Measurements from ENCODE around the gene ULBP3. TPM values are rescaled to one million over a fixed set of nuclear protein-coding genes. Genes with fewer than 3 reads are reported as not detected.
A peak's percentile ranks its signal among the peaks of the same experiment; 100 is the strongest.

ULBP3 gene
- total RNA-seq, 1 donor from 2014 or later = 0.57 TPM

DNA sequence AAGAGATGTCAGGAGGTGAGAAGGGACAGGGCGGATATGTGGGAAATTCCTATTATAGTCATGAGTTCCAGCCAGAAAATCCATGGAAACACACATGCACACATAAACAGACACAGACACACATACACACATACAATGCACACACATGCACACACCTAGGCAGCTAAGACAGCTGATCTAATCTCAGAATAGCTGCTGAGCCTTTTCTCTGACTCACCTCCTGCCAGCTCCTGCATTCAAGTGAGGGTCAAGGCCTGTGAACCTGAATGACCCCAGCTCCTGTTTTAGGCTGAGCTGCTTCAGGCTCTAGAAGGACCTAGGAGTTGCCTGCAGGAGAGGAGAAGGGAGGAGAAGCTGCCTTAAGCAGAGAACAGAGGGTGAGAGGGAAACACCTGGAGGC, 22.0 kb downstream of the ULBP3 start:
- peak; percentile 15 for DNase-seq (ENCODE audit: low spot score)
- intact Hi-C loops (cut with DNase I) = no loop called here

DNA sequence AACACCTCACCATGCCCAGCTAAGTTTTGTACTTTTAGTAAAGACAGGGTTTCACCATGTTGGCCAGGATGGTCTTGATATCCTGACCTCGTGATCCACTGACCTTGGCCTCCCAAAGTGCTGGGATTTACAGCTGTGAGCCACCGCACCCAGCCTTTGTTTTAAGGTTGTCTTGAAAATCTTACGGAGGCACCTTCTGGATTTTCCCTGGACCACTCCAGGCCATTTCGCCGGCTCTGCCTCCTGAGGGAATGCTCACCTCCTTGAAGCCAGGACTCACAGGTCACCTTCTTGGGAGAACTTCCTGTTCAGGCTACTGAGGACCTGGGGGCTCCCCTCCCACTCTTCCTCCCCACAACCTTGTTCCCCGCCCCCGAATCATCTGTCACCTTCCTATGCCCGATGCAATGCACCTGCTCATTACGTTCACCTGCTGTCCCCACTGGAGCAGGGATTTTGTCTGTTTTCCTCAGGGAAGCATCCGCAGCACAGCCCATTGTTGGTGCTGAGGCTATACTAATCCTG, 24.2 kb downstream of the ULBP3 start:
- DNase-seq (ENCODE audit: low spot score) = no peak
- intact Hi-C loops (cut with DNase I) = no loop called here

DNA sequence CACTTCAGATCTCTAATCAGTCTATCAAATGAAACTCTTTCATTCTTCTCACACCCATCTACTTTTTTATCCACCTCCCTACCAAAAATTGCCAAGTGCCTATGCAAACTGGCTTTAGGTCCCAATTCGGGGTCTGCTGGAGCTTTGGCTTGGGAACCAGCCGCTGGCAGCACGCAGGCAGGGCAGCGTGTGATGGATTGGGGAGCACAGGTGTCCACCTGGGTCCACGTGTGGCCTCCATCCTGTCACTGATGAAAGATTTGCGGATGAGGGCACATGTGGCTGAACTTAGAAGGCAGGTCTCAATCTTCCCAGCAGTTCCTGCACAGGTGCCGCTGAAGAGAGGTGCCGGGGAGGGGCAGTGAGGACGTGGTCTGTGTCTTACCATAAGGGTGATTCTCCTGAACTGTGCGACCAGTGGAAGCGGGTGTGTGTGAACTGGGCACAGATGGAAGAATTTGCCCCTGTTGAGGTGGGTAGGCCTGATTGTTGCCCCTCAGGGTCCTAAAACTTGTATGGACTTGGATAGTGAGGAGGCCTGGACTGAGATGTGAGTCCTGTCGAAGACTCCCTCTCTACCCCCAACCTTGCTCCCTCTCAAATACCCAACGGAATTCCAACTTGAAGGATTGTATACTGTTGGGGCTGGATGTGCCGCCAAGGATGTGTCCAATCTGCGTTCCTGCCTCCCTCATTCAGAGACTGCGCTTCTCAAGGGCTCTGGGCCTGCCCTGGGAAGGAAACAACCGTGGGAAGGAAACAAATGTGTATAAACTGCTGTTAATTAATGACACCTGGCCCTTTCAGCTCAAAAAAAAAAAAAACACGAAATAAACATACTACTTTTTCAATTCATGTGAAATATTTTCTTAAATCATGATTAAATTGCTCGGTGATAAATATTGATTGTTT, 25.2 kb downstream of the ULBP3 start:
- intact Hi-C loops (cut with DNase I) = no loop called here
- DNase-seq (ENCODE audit: low spot score) = peak; percentile 71

DNA sequence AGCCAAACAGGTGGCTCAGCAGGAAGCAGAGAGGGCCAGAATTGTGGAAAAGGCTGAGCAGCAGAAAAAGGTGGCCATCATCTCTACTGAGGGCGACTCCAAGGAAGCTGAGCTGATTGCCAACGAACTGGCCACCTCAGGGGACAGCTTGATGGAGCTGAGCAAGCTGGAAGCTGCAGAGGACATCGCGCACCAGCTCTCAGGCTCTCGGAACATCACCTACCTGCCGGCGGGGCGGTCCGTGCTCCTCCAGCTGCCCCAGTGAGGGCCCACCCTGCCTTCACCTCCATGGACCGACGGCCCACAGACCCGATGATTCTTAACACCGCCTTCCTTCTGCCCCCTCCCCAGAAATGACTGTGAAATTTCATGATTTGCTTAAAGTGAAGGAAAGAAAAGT, 25.8 kb downstream of the ULBP3 start:
- DNase-seq (ENCODE audit: low spot score) = peak; percentile 36
- intact Hi-C loops (cut with DNase I) = no loop called here

DNA sequence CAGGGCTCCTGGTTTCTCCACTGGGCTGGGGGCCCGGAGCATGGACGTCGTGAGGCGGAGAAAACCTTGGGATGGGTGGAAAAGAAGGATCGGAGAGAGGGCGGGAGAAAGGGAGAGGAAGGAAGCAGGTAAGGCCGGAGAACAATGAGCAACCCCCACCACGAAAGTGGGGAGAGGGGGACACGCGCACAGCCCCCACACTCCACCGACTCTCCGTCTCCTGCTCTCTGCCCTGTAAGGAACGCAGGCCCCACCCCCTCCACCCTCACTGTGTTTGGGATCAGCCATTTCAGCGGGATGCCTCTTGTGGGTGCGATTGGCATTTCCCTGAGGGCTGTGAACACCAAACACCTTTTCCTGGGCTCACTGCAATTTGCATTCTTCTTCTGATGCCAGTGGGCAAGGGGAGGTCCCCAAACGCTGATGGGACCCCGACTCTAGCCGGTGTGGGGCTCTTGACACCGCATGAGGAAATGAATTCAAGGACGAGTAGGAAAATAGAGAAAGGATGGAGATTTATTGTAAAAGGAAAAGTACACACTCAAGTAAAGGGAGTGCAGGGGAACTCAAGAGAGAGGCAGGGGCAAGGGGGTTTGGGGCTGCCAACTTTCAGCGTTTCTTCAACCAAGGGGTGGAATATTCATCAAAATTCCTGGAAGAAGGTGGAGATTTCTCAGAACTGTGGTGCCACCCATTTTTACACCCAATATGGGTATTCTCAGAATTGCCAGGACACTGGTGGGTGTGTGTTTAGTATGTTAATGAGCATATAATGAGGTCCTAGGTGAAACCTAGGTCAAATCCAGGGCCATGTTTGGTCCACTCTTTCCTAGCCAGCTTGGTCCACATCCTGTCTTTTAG, 30.5 kb downstream of the ULBP3 start:
- no peak for DNase-seq (ENCODE audit: low spot score)
- intact Hi-C loops (cut with DNase I) = no loop called here

DNA sequence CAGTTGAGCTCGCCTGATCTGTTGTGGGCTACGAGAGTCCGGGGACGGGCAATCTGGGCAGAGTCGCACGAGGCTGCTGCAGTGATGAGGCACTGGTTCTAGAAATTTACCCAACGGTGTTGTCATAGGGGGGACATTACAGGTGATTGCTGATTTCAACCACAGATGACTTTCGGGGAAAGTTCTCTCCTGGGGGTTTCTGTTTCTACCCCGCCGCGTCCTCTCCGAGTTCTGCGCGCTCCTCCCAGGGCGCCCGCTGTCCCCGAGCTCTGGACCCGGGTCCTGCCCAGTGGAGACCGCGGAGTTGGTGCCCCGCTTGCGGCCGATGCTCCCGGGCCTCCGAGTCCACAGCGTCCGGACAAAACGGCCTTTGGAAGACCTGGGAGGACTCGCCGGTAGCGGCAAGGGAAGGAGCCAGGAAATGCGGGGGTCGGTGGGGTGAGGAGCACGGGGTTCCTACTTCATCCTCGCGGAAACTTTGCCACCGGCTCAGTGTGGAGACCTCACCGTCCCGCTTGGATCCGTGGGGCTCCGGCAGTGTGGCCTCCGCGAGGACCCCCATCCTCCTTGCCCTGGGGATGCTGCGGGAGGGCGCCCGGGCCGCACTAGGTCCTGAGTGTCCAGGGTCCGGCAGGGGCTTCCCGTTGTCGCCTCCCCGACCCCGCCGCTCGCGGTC, 31.3 kb downstream of the ULBP3 start:
- intact Hi-C loops (cut with DNase I) = no loop called here
- DNase-seq (ENCODE audit: low spot score) = no peak

DNA sequence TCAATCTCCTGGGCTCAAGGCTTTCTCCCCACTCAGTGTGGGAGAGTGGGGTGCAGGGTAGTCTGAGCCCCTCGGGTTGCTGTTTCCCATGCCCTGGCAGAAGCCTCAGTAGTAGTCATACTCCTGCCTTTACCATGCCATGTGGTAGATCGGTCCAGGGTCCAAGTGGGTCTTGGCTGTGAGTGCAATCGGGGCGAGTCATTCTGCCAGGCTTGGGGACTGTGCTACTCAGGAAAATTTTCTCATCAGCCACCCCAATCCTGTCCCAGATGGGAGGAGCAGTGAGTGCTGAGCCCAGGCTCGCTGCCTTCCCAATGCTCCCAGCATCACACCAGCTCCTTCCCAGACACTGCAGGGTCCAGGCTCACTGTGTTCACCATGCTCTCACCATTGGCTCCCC, 32.8 kb downstream of the ULBP3 start:
- intact Hi-C loops (cut with DNase I) = no loop called here
- DNase-seq (ENCODE audit: low spot score) = no peak

DNA sequence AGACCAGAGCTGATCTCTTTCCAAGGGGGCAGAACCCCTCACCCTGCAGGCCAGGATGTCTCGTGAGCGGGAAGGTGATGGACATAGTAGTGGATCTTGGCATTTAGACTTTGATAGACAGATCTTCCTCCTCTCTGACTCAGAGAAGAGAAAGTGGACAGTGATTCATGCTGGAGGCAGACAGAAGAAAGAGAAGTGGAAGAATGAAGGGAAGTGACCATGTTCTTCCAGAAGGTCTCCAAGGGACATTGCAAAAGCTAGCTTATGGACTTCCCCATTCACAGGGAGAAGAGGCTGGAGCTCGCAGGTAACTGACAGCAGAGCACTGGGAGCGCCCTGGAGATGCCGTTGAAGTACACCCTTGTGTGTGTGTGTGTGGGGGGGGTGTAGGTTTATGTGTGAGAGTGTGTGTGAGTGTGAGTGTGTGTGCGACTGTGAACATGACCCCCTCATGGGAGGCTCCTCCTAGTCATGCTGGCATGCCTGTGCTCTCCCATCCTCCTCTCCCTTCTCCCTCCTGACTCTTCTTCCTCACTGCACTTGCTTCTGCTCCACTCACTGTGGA, 35.6 kb downstream of the ULBP3 start:
- no peak for DNase-seq (ENCODE audit: low spot score)
- intact Hi-C loops (cut with DNase I) = no loop called here

DNA sequence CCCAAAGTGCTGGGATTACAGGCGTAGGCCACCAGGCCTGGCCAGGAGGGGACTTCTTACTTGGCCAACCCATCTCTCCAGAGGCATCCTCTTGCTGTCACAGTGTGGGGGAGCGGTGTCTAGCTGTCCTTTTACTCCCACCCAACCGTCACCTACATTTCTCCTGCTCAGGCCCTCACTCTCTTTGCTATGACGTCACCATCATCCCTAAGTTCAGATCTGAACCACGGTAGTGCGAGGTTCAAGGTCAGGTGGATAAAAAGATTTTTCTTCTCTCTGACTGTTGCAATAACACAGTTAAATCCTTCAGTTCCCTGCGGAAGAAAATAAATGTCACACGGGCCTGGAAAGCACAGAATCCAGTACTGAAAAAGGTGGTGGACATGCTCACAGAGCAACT, 36.3 kb downstream of the ULBP3 start:
- no peak for DNase-seq (ENCODE audit: low spot score)
- intact Hi-C loops (cut with DNase I) = no loop called here

DNA sequence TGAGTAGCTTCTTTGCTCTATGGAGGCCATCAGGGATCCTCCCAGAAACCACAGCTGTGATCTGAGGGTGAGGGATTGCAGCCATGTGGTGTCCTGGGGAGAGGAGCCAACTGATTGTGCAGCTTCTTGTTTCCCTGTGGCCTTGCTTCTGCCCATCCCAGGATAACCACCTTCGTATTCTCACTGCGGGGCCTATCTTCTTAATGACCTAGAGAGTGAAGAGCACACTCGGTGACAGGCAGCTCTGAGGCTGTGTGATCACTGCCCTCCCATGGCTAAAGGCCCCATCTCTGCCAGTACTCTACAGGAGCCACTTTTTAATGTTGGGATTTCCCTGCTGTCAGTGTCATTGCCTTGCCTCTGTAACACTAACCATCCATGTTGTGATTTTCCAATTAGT, 38.3 kb downstream of the ULBP3 start:
- intact Hi-C loops (cut with DNase I) = no loop called here
- no peak for DNase-seq (ENCODE audit: low spot score)

DNA sequence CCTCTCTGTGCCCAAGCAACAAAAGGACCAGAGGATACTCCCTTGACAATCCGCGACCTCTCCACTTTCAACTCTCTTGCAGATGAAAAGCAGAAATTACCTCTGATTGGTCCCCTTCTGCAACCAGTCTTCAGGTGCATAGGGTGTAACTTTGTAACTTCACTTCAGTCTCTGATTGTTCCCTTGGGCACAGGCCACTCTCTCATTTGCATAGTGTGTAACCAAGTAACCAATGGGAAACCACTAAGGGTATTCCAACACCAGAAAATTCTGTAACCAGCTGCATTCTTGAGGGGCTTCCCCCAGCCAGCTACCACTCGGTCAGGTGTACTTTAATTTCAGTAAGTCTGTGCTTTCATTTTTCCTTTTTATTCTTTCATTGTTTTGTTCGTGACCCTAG, 39.2 kb downstream of the ULBP3 start:
- peak; percentile 54 for DNase-seq (ENCODE audit: low spot score)
- intact Hi-C loops (cut with DNase I) = no loop called here

DNA sequence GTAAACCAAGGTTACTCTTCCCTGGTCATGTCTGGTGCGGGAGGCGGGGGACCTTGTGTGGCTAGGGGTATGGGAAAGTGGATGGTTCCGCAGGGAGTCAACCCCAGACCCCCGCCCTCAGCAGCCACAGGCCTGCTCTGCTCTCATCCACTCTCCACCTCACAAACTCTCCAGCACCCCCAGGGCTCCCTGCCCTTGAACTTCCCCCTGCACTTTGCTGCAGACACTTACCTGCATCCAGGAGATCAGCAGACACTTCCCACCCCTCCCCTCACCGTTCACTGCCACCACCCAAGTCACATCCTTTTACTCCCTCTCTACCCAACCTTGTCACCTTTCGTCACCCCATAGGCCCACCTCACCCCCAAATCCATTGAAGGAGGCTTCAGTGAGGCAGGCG, 39.6 kb downstream of the ULBP3 start:
- intact Hi-C loops (cut with DNase I) = no loop called here
- DNase-seq (ENCODE audit: low spot score) = peak; percentile 67

DNA sequence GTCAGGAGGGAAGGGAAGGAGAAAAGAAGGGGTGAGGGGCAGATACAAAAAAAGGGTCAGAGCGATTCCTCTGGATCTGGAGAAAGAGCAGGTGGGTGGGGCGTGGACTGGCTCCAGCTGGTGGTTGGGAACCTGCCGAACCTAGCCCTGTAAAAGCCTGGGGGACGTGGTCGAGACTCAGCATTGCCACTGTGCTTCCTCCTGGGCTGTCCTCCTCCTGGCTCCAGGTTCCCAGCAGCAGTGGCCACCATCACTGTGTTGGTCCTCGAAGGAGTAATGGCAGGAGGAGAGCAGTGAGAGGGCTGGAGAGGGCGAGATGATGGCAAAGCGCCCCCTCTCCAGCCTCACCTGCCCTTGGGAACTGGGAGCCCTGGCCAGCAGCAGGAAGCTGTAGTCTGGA, 40.1 kb downstream of the ULBP3 start:
- peak; percentile 53 for DNase-seq (ENCODE audit: low spot score)
- intact Hi-C loops (cut with DNase I) = no loop called here

DNA sequence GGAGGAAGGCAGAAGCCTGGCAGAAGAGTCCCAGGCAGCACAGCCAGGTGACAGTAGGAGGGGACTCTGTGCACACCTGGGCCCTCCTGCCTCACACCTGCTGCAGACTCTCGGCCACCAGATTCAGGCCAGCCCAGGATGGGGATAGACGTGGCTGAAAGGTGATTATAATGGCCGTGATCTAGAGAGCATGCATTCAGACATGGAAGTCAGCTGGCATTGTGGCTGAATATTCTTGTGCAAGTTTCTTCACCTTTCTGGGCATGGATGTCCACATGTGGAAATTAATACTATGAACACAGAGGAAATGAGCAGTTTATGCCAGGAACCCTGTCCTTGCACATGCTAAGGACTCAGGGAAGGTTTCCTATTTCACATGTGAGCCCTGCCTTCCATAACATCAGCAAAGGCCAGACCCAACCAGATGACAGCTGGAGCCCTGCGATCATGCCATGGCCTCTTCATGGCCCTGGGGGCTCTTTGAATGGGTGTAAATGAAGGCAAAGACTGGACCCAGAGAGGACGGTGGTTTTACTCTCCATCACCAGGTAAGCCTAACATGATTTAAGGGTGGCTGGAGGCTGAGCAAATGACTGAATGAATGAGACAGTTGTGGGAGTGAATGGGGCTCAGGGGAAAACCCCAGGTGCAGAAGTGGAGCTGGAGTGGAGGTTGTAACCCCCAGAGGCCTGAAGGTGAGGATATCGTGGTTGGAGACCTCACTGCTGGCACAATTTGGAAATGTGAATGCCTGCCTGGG, 40.9 kb downstream of the ULBP3 start:
- intact Hi-C loops (cut with DNase I) = no loop called here
- peak; percentile 14 for DNase-seq (ENCODE audit: low spot score)

DNA sequence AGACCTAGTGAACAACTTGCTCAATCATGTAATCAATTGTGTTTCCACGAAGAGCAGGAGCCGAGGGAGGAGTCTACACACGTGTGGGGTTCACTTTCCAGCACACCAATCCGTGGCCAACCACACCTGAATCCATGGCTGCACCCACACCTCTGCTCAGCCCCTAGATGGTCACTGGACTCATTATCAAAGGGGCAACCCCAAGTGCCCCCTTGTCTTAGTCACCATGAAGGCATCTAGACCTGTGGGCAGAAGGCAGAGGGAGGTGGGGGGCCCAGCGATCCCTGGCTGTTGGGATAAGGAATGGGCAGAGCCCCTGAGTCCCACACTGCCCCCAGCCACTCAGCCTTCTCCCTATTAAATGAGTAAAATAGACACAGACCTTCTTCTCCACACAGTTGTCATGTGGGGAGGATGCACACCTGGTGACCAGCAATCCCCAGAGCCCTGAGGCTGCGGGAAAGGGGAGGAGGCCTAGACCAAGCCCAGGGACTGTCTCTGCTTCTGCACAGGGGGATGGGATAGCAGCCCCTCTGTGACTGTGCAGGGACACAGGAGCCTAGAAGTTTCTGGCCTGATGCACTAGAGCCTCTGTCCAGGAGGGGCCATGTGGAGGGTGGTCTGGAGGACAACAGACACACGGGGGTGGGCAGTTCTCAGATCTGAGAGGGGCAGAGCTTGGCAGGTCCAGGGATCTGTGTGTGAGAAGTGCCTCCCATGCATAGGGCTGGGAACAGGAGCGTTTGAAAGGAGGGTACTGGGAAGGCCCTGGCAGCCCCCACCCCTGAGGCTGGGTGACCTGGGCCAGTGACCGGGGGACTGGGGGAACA, 41.7 kb downstream of the ULBP3 start:
- peak; percentile 63 for DNase-seq (ENCODE audit: low spot score)
- intact Hi-C loops (cut with DNase I) = no loop called here

DNA sequence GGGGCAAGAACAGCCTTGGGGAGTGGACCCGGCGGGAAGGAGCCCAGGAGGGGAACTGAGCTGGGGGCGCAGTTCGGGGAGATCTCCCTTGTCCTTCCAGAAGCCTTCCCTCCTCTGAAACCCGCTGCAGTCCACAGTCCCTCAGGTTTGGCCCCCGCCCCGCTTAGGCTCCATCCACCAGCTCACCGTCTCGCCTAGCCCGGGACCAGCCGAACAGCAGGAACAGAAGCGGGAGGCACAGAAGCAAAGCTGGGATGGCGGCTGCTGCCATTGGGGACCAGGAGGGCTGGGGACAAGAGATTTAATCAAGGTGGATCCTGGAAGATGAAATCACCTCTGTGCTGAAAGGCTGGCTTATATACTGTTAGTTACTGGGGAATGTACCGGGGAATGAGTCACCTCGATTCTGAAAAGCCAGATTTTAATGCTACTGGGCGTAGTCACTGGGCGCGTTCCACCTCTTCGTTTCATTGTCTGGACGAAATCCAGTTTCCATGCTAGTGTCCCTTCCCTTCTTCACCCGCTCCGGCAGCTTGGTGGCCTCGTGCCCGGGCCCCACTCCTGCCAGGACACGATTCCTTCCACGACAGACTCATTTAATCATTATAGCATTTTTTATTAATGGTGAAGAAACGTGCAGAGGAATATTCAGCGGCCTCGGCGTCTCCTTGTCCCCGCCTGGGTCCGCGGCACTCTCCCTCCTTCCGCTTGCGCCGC, 43.6 kb downstream of the ULBP3 start, which contains the start of gene RAET1L:
Gene RAET1L, minus strand, starts transcription at position 332 of the 717 bp plus-strand sequence. Its CDS starts 61 bp downstream, at position 271.
- intact Hi-C loops (cut with DNase I) = no loop called here
- peak; percentile 71 for DNase-seq (ENCODE audit: low spot score)

DNA sequence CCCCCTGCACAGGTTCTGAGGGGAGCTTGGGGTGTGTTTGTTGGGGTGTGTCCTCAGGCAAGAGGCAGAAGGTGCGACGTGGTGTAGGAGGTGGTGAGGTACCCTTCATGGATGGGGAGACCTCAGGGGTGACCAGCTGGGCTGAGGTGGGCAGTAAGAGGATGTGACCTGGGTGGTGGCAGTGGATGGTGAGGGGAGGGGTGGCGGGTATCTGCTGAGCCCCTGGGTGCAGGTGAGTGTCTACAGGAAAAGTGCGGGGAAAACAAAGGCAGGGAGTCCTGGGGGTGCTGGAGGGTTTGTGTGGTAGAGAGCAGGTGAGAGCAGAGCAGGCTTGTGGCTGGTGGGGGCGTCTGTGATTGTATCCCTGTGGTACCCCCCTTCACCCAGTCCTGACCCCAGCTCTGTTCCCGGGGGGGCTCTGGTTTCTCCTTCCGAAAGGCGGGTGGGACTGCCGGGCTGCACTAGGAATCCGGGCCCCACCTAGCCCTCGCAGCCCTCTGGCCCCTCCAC, 44.2 kb downstream of the ULBP3 start:
- peak; percentile 38 for DNase-seq (ENCODE audit: low spot score)
- intact Hi-C loops (cut with DNase I) = no loop called here

Data from cardiac septum (tissue), 1 donor.